ENCODE results near the gene DDX24.
A peak's percentile ranks its signal among the peaks of the same experiment; 100 is the strongest.

Gene DDX24

GRCh38 chr14:94080621-94081385 is at the start of gene DDX24, which contains the start of gene IFI27L1:
Gene DDX24, minus strand, starts transcription at chr14:94081202. Its CDS starts 1,460 bp downstream, at chr14:94079742.
Gene IFI27L1, plus strand, starts transcription at chr14:94081310. Its CDS starts 15,628 bp downstream, at chr14:94096938.
- FAIRE-seq = peak; percentile 90

- FAIRE-seq = peak; percentile 12
Measured at GRCh38 chr14:94129758-94130414, 48.9 kb upstream of the DDX24 start.

- no peak for FAIRE-seq
Measured at GRCh38 chr14:94129111-94129757, 48.2 kb upstream of the DDX24 start, which contains the start of gene IFI27L2. Gene IFI27L2, minus strand, starts transcription at chr14:94129604. Its CDS starts 40 bp downstream, at chr14:94129564.

- FAIRE-seq = no peak
Measured at GRCh38 chr14:94128216-94128839, 47.3 kb upstream of the DDX24 start.

GRCh38 chr14:94127330-94127729 is 46.3 kb upstream of the DDX24 start:
- FAIRE-seq = no peak

GRCh38 chr14:94126800-94127199 is 45.8 kb upstream of the DDX24 start:
- no peak for FAIRE-seq

GRCh38 chr14:94126419-94126677 is 45.3 kb upstream of the DDX24 start:
- no peak for FAIRE-seq

GRCh38 chr14:94125659-94126418 is 44.8 kb upstream of the DDX24 start:
- FAIRE-seq = no peak

- FAIRE-seq = no peak
Measured at GRCh38 chr14:94124582-94125377, 43.8 kb upstream of the DDX24 start.

GRCh38 chr14:94123868-94124267 is 42.9 kb upstream of the DDX24 start:
- FAIRE-seq = no peak

GRCh38 chr14:94123296-94123695 is 42.3 kb upstream of the DDX24 start:
- FAIRE-seq = no peak

GRCh38 chr14:94122438-94122837 is 41.4 kb upstream of the DDX24 start:
- no peak for FAIRE-seq

- FAIRE-seq = no peak
Measured at GRCh38 chr14:94121485-94121884, 40.5 kb upstream of the DDX24 start.

GRCh38 chr14:94120667-94121340 is 39.8 kb upstream of the DDX24 start:
- FAIRE-seq = no peak

- FAIRE-seq = no peak
Measured at GRCh38 chr14:94119071-94119470, 38.1 kb upstream of the DDX24 start.

- FAIRE-seq = no peak
Measured at GRCh38 chr14:94117856-94118255, 36.9 kb upstream of the DDX24 start.

- no peak for FAIRE-seq
Measured at GRCh38 chr14:94116701-94117100, 35.7 kb upstream of the DDX24 start.

- no peak for FAIRE-seq
Measured at GRCh38 chr14:94115631-94116030, 34.6 kb upstream of the DDX24 start.

- no peak for FAIRE-seq
Measured at GRCh38 chr14:94115058-94115591, 34.1 kb upstream of the DDX24 start.

GRCh38 chr14:94114589-94115057 is 33.6 kb upstream of the DDX24 start:
- FAIRE-seq = no peak
